GM18502 (cell line): ENCODE results near the gene INAFM1.
"Not testable (repeated sequence)": the region's sequence is repeated elsewhere in the genome, so short reads cannot be mapped to it uniquely, and the experiment has no call there.

Experiments used
- ATAC-seq: cut with Tn5 transposase; IDR thresholded peaks from one replicate; pipeline ENCODE4 v1.9.1; 2021; ENCODE audit warnings: mild to moderate bottlenecking; ENCODE audit not compliant: unreplicated experiment, poor library complexity

The INAFM1 gene

DNA sequence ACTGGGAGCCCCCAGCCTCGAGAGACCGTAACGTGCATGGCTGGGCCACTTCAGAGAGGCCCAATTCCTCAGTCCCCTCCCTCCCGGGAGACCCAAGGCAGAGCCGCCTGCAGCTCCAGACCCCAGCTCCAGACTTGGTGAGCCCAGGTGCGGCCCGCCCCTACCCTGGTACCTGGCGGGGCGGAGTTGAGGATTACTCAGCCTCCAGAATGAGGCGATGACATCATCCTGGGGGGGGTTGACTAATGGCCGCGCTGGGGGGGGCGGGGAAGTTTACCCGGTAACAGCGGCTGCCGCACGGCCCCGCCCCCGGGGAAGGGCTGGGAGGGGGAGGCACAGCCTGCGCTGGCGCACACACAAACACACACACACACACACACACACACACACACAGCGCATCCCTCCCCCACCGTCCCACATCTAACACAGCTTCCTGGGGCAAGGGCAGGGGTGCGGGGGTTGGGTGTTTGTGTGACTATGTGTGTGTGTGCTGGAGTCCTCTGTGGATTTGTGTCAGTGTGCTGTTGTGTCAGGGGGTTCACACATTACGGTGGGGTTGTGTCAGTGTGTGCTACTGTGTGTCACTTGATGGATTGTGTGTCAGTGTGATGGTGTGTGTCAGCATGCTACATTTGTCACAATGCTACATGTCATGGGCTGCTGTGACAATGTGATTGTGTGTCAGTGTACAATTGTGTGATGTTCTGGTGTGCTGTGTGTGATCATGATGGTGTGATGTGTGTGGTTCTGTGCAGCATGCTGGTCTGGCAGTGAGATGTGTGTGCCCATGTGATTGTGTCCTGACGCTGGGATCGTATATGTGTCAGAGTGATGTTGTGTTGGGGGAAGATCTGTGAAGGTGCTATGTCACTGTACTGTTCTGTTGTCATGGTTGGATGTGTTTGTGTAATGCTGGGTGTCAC lies 33.4 kb upstream of the INAFM1 start:
- ATAC-seq: no peak

DNA sequence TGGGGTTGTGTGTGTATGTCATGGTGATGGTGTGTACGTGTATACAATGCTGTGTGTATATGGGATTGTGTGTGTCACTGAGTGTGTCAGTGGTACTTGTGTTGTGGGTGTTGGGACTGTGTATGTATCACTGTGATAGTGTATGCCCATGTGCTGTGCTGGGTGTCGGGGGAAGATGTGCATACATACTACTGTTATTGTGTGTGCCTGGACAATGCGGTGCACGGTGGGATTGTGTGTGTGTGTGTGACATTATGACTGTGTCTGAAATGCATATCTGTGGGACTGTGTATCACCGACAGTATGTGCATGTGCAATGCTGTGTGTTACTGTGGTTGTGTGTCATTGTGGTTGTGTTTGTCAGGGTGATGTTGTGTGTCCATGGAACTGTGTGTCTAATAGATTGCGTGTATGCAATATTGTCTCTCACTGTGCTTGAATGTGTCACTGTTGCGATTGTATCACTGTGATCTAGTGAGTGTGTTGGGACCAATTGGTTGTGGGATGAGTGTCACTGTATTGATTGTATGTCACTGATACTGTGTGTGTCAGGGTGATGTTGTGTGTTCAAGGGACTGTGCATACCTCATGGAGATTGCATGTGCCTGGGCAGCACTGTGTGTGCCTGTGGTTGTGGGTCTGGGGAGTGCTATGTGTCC lies 32.6 kb upstream of the INAFM1 start:
- no peak for ATAC-seq

DNA sequence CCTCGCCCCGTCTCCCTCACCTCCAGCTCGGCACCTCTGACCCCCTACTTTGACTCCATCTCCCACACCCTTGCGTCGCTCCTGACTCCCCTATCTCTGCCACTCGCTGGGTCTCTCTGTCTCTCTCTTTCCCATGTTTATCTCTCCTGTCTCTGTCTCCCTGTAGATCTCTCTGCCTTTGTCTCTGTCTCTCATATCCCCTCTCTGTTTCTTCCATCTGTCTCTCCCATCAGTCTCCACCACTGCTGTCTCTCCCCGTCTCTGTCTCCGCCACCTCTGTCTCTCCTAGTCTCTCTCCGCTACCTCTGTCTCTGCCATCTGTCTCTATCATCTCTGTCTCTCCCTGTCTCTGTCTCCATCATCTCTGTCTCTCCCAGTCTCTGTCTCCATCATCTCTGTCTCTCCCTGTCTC lies 31.3 kb upstream of the INAFM1 start:
- ATAC-seq: peak; percentile 4

DNA sequence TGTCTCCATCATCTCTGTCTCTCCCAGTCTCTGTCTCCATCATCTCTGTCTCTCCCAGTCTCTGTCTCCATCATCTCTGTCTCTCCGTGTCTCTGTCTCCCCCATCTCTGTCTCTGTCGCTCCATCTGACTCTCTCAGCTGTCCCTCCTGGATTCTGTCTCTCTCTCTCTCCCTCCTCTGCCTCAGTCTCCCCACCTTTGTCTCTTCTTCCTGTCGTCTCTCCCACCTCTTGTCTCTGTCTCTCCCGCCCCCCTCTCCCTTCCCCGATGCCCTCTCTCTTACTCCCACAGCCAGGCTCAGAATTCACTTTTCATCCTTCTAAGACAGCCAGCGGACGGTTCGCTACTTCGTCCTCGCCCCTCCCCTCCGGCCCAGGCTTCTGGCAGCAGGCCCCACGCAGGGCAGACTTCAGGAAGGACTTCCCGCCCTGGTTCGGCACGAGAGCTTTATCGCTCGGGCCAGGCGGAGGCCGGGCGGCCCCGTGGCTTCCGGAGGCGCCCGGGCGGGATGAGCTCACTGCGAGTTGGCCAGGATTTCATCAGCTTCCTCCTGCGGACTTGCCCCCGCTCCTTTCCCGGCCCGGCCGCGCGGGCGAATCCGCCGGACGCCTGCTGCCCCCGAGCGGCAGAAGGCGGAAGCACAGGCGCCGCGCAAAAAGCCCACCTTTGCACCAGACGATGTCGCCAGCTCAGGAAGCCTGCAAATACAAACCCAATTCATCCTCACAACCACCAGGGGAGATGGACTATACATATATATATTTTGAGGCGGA lies 30.7 kb upstream of the INAFM1 start:
- ATAC-seq: peak; percentile 64

DNA sequence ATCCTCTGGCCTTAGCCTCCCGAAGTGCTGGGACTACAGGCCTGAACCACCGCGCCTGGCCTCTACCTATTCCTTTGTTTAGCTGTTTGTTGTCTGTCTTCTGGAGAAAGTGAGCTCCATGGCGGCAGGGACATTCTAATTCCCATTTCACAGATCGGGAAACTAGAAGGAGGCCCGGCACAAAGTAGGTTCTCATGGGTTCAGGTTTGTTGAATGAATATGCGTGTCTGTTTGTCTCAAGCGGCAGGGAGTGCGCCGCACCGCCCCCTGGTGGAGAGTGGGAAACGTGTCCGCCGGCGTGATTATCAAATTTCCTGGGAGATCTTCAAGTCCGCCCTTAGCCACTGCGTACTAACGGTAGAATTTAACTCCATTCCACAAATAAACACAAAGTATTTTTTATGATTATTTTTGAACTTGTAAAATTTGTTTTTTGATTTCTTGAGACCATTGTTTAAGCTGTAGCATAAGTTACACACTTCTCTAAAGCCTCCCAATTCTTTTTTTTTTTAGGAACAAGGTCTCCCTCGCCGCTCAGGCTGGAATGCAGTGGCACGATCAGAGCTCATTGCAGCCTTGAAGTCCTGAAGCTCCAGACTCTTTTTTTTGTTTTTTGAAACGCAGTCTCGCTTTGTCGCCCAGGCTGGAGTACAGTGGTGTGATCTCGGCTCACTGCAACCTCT lies 27.2 kb upstream of the INAFM1 start:
- no peak for ATAC-seq

DNA sequence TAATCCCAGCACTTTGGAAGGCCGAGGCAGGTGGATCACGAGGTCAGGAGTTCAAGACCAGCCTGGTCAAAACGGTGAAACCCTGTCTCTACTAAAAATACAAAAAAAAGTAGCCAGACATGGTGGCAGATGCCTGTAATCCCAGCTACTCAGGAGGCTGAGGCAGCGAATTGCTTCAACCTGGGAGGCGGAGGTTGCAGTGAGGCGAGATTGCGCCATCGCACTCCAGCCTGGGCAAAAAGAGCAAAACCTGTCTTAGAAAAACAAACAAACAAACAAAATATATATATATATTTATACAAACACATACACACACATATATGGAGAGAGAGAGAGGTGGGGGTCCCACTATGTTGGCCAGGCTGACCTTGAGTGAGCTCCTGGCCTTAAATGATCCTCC lies 21.7 kb upstream of the INAFM1 start:
- not testable (repeated sequence) for ATAC-seq

DNA sequence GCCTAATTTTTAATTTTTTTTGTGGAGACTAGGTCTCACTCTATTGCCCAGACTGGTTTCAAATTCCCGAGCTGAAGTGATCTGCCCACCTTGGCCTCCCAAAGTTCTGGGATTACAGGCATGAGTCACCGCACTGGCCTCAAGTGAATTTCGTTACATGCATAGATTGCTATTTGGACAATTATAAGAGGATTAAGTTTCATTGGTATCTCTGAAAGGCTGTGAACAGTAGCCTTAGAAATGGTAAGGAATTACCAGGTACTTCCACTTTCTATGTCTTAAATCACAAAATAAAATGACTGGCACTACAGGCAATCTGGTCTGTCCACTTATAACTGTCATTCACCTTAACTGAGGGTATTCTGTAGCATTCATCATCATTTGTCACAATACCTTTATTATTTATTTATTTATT lies 21.2 kb upstream of the INAFM1 start:
- ATAC-seq: no peak

DNA sequence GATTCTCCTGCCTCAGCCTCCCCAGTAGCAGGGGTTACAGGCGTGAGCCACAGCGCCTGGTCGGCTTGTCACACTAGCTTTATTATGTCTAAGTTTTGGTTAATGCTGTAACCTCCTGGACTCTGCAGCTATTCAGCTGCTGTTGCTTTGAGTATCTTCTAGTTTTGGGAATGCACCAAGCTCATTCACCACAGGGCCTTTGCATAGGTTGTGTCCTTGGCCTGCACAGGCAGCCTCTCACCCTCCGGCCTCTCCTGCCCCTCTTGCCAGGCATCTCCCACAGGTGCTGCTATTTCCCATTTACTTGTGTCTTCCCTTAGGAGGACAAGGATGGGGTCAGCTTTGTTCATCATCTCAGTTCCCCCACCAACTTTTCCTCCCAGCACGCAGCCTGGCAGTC lies 20.7 kb upstream of the INAFM1 start:
- no peak for ATAC-seq

DNA sequence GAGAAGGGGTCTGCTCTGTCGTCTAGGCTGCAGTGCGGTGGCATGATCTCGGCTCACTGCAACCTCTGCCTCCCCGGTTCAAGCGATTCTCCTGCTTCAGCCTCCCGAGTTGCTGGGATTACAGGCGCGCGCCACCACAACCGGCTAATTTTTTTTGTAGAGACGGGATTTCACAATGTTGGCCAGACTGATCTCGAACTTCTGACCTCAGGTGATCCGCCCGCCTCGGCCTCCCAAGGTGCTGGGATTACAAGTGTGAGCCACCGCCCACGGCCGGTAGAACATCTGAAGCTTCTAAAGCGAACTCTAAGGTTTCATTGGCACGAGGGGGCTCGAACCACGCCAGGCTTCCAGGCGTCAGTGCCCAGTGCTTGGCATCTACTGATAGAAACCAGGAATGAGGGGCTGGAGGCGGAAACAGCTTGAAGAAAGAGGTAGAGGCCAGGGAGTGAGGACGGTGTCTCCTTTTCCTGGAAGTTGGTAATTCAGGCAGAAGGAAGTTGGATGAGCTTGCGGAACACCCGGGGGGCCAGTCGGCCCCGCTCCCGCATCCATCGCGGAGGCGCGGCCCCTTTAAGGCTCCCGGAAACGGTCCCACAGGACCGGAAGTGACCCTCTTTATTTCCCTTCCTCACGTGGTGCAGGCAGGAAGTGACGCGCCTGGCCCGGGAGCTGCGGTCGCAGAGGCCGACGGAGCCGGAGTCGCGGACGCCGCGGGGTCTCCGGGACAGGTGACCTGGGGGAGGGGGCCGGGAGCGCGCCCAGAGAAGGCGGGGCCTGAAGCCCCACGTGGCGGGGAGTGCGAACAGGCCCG lies 18.6 kb upstream of the INAFM1 start, which contains the start of gene CCDC9:
TSS of gene CCDC9 (plus strand) at position 647 of the 814 bp plus-strand sequence. CDS start 1,876 bp downstream, outside the sequence.
- ATAC-seq: peak; percentile 48

DNA sequence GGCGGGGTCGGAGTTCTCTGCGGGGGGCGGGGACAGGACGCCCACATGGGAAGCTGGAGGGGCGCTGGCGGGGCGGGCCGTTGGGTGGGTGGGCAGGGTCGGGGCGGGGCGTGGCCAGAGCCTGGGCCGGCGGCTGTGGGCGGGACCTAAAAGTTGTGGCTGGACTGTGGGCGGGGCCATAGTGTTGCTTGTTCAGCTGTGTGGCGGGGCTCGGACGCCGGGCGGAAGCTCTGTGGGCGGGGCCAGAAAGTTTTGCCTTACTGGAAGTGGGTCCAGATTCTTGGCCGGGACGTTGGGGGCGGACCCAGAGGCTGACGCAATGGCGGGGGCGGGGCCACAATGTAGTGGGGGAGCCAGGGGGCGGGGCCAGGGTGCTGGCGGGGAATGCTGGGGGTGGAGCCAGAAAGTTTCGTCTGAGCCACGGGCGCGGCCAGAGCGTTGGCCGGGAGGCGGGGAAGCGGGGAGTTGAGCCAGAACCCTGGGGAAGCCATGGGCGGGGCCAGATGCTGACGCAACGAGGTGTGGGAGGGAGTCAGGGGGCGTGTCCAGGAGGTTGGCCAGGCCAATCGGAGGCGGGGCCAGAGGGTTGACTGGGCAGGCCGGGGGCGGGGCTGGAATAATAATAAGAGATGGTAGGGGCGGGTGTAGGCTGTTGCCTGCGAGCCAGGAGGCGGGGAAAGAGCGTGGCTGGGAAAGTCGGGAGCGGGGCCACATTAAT lies 17.8 kb upstream of the INAFM1 start:
- ATAC-seq: peak; percentile 71

DNA sequence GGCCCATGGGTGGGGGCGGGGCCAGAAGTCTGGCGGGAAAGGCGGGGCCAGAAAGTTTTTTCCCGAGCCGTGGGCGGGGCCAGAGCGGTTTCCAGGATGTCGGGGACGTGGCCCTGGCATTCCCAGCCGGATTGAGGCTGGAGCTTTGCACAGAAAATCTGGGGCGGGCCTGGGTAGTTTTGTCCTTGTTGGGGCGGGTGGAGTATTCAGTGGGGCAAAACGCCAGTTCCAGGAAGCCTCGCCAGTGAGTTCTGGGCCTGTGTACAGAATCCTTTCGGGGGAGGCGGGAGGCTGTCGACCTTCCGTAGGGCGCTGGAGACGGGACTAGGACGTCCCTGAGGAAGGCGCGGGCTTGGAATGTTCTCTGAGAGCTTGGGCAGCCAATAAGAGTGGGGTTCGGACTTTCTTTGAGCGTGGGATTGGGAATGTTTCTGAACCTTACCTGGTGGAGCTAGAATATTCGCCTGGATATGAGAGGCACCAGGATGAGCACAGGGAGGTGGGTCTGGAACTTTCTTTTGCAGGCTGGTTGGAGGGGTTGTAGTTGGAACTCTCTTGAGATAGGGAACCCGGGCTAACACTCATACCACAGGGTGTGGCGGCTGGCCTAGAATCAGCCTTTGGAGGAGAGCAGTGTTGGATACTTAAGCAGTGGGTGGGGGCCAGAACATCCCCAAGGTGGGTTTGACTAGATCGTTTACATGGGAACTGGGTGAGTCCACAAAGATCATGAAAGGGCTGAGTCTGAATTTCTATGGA lies 17.1 kb upstream of the INAFM1 start:
- ATAC-seq: no peak

DNA sequence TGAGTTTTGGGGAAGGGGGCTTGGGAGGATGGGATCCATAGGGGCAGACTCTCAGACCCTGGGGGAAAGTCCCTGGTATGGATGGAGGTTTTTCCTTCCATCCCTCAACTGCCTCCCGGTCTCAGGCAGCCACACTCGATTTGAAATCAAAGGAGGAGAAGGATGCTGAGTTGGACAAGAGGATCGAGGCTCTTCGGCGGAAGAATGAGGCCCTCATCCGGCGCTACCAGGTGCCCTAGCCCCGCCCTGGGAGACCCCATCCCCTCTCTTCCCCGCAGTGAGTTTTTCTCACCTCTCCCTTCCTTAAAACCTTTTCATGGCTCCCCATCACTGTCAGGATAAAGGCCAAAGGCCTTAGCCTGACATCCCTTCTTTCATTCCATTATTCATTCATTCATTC lies 16.3 kb upstream of the INAFM1 start:
- ATAC-seq: no peak

DNA sequence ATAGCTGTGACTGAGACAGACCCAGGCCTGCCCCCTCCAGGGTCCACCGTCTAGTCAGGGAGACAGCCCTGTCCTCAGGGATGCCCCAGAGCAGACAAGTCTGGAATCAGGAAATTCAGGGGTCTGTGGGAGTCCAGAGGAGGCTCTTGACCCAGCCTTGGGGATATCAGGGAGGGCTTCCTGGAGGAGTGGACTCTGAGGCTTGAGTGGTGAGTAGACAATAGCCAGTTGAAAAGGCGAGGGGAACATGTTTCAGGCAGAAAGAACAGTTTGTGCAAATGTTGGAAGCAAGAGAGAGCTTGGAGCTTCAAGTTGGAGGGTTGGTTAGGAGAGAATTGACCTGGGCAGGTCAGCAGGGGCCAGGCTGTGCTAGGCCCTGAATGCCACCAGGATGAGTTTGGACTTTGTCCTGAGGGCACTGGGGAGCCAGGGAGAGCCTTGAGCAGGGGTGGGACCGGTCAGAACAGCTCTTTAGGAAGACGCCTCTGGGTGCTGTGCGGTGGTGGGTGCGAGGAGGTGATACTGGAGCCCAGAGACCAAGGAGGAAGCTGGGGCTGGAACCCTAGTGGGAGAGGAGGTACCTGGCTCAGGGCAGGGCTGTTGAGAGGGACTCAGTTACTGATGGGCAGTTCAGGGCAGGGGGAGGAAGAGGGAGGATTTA lies 15.7 kb upstream of the INAFM1 start:
- no peak for ATAC-seq

DNA sequence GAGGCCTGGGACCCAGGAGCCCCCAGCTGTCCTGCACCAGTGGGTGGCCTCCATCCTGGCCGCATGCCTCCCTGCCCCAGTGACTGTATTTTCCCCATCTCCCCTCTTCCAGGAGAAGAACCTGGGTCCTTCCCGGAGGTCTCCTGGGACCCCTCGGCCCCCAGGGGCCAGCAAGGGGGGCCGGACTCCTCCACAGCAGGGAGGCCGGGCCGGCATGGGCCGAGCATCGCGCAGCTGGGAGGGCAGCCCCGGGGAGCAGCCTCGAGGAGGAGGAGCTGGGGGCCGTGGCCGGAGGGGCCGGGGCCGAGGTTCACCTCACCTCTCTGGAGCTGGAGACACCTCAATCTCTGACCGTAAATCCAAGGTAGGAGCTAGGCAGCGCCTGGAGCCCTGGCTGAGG lies 14.2 kb upstream of the INAFM1 start:
- ATAC-seq: no peak

DNA sequence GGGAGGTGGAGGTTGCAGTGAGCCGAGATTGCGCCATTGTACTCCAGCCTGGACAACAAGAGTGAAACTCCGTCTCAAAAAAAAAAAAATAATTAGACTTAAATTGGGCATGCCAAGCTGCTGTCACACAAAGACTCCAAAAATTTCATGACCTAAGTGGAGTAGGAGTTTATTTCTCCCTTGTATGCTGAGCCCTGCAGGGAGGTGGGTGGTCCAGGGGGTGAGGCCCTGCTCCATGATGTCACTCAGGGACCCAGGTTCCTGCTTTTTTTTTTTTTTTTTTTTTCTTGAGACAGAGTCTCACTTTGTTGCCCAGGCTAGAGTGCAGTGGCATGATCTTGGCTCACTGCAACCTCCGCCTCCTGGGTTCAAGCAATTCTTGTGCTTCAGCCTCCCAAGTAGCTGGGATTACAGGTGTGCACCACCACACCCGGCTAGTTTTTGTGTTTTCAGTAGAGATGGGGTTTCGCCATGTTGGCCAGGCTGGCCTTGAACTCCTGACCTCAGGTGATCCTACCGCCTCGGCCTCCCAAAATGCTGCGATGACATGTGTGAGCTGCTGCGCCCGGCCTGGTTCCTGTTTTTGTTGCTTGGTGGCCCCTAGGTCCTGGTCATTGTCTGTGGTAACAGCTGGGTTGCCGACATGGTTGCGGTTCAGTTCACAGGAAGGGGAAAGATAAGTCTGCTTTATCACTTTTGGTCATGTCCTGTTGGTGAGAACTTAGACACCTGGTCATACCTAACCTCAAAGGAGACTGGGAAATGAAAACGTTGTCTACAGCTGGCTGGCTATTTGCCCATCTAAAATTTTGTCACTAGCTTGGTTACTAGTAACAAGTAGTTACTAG lies 12.5 kb upstream of the INAFM1 start:
- ATAC-seq: peak; percentile 64

DNA sequence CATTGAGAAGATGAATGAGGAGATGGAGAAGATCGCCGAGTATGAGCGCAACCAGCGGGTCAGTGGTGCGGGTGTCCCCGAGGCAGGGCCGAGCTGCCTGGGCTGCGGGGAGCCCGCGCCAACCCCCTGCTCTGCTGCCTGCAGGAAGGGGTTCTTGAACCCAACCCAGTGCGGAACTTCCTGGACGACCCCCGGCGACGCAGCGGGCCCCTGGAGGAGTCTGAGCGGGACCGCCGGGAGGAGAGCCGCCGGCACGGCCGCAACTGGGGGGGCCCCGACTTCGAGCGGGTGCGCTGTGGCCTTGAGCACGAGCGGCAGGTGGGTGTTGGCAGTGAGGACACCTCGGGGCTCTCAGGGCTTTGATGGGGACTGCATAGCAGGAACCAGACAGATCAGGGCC lies 10.1 kb upstream of the INAFM1 start:
- no peak for ATAC-seq
